Transverse colon (tissue), 4 donors: ENCODE results near the gene BAZ2A. TPM values are rescaled to one million over a fixed set of nuclear protein-coding genes. Genes with fewer than 3 reads are reported as not detected.

Experiments
- DNase-seq: peaks from one replicate; pipeline ENCODE4 v3.0.0-alpha.2; 2019
- H3K27ac ChIP-seq, 4 donors: fragments of 200-600 bp; sonication (generic); 2 replicates each; pipeline ENCODE4 v1.5.1; 2016 to 2018; ENCODE audit warnings: inconsistent platforms in 4 of 4
- H3K27me3 ChIP-seq: fragments of 200-600 bp; sonication (generic); 2 replicates; pipeline ENCODE4 v1.5.1; 2017; ENCODE audit warnings: inconsistent platforms
- H3K36me3 ChIP-seq, 4 donors: fragments of 200-600 bp; sonication (generic); 2 replicates each; pipeline ENCODE4 v1.5.1; 2017 to 2019; ENCODE audit warnings: inconsistent platforms in 4 of 4
- H3K4me1 ChIP-seq, 4 donors: fragments of 200-600 bp; sonication (generic); 2 replicates each; pipeline ENCODE4 v1.5.1; 2017 to 2020; ENCODE audit warnings: inconsistent platforms in 4 of 4
- H3K4me3 ChIP-seq, 4 donors: fragments of 200-600 bp; sonication (generic); 1 replicate in 1 of 4; 2 replicates in 3 of 4; pipeline versions ENCODE4 v1.5.1 to v1.6.1; 2017 to 2019; ENCODE audit warnings: inconsistent platforms in 4 of 4
- H3K9me3 ChIP-seq, 2 donors: fragments of 200-600 bp; sonication (generic); 2 replicates each; pipeline ENCODE4 v1.5.1; 2017 to 2019; ENCODE audit warnings: inconsistent platforms in 2 of 2
- POLR2AphosphoS5 ChIP-seq, 3 donors: sonication (generic); formaldehyde crosslinking; IDR thresholded peaks; one replicate each; pipeline ENCODE4 v1.6.1; 2016; ENCODE audit warnings: antibody characterized with exemption in 3 of 3
- WGBS, 2 donors: methylation state at CpG; one replicate each; pipeline ENCODE4 v1.1.5; 2018; ENCODE audit warnings: low coverage in 1 of 2; 5-methylcytosine and 5-hydroxymethylcytosine counted together
- in situ Hi-C, 4 donors: fragments of 200-750 bp; cut with MboI; loops; one replicate each; pipeline versions ENCODE4 v1.15.0 to v1.15.1; 2017; ENCODE audit warnings: low sequenced_read_pairs in 3 of 4, low pct_ligation_motif_present in 1 of 4, low pct_unique_long_range_greater_than_20kb in 1 of 4
- intact Hi-C: fragments of 100-400 bp; cut with DNase I; formaldehyde crosslinking; loops from one replicate; pipeline ENCODE4 v1.15.1; 2023; ENCODE audit warnings: low total_unique reads
- small RNA-seq, 4 donors: library from RNA; depleted of rRNA; stranded (forward); fragments of <200 nt; gene quantifications; one replicate each; pipeline ENCODE3, GENCODE V24; 2016
- total RNA-seq, 4 donors: library from RNA; depleted of rRNA; stranded (reverse); fragments of >200 nt; gene quantifications; one replicate each; pipeline ENCODE4 v1.1.0, GENCODE V29; 2016

BAZ2A gene
- total RNA-seq, 4 donors from 2014 or later, result 108 to 261 (median 124) TPM

DNA sequence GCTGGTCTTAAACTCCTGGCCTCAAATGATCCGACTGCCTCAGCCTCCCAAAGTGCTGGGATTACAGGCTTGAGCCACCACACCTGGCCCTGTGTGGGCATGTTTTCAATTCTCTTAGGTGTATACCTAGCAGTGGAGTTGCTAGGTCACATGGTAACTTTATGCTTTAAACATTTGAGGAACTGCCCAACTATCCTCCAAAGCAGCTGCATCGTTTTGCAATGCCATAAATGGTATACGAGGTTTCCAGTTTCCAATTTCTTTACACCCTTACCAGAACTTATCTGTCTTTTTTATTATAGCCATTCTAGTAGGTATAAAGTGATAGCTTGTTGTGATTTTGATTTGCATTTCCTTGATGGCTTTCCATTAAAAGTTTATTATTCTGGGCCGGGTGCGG lies 83.4 kb downstream of the BAZ2A start:
- 50 to 61% methylated on average over 2 to 5 of the region's 5 CpGs for WGBS, 2 donors
- DNase-seq, result no peak
- Histone ChIP-seq H3K4me1 (peaks cover 0 to 5% (median 1%) of the 10 kb centered on the region in 4 donors), H3K9me3 (no peaks in the 10 kb centered on the region), H3K36me3 (no peaks in the 10 kb centered on the region), H3K27me3 (no peaks in the 10 kb centered on the region), H3K4me3 (no peak overlapping the region), H3K27ac (peak overlapping the region in 3 of 4 donors; percentile 8 to 42 (median 26))
- in situ Hi-C loops, result no loop called here
- TF ChIP-seq POLR2AphosphoS5 (IDR thresholded peaks at IDR 0.05), result no peak
- intact Hi-C loops, result loop anchor here (1.0 kb wide), 1 partner anchor 23 kb away; no protein-coding TSS in a partner anchor

Small RNA genes lying within 50 kb of the gene (small RNA-seq; reads per million reads assigned to genes)
- gene RN7SL809P, result 0 reads per million in 4 donors
- gene RNU6-343P, result 0 reads per million in 4 donors
- gene SNORD59A, result 4,172 to 47,405 (median 16,550) reads per million in 4 donors

Other genes with a start within 250 kb of the BAZ2A start
- 1 to 10 TPM in 3 of 4 donors, under 1 TPM in 1; 0.75 to 7.8 (median 3.9) TPM for gene TIMELESS, start 180.9 kb downstream of the BAZ2A start, total RNA-seq
- not detected for gene MIP, start 175.7 kb downstream of the BAZ2A start, total RNA-seq
- 10 to 100 TPM in 1 of 4 donors, 1 to 10 TPM in 3; 3.0 to 11.5 (median 3.9) TPM for gene SPRYD4, start 161.7 kb downstream of the BAZ2A start, total RNA-seq
- under 1 TPM in 2 of 4 donors, not detected in 2; 0.41 to 0.95 TPM for gene GLS2, start 142.2 kb downstream of the BAZ2A start, total RNA-seq
- 10 to 100 TPM; 17.3 to 55.1 (median 25.2) TPM for gene RBMS2, start 108.5 kb downstream of the BAZ2A start, total RNA-seq
- 1,000 to 10,000 TPM in 1 of 4 donors, 100 to 1,000 TPM in 3; 442 to 1,000 (median 608) TPM for gene ATP5F1B, start 15.7 kb upstream of the BAZ2A start, total RNA-seq
- 100 to 1,000 TPM in 2 of 4 donors, 10 to 100 TPM in 2; 40.4 to 168 (median 102) TPM for gene PTGES3, start 58.0 kb upstream of the BAZ2A start, total RNA-seq
- gene NACA, start 95.0 kb upstream of the BAZ2A start, total RNA-seq, result 1,000 to 10,000 TPM in 1 of 4 donors, 100 to 1,000 TPM in 3; 187 to 1,049 (median 756) TPM
- gene PRIM1, start 122.0 kb upstream of the BAZ2A start, total RNA-seq, result 10 to 100 TPM in 1 of 4 donors, 1 to 10 TPM in 2, not detected in 1; 1.4 to 10.6 (median 5.6) TPM
- gene HSD17B6, start 133.0 kb upstream of the BAZ2A start, total RNA-seq, result 1 to 10 TPM in 3 of 4 donors, not detected in 1; 1.8 to 6.5 (median 5.3) TPM